ENCODE data around the gene OTOP3.
"Not testable (repeated sequence)": the region's sequence is repeated elsewhere in the genome, so short reads cannot be mapped to it uniquely, and the experiment has no call there.

OTOP3 gene

GRCh38 chr17:74962622-74963394 is 27.1 kb downstream of the OTOP3 start:
- no peak for DNase-seq

GRCh38 chr17:74963656-74964055 is 28.0 kb downstream of the OTOP3 start:
- no peak for DNase-seq

- DNase-seq = no peak
Observed at GRCh38 chr17:74964246-74964761, 28.6 kb downstream of the OTOP3 start.

- DNase-seq = no peak
Observed at GRCh38 chr17:74964988-74965622, 29.4 kb downstream of the OTOP3 start.

- no peak for DNase-seq
Observed at GRCh38 chr17:74968361-74968780, 32.7 kb downstream of the OTOP3 start.

- DNase-seq = not testable (repeated sequence)
Observed at GRCh38 chr17:74969501-74969900, 33.8 kb downstream of the OTOP3 start.

GRCh38 chr17:74970395-74970794 is 34.7 kb downstream of the OTOP3 start:
- no peak for DNase-seq

- no peak for DNase-seq
Observed at GRCh38 chr17:74971069-74971841, 35.6 kb downstream of the OTOP3 start.

- no peak for DNase-seq
Observed at GRCh38 chr17:74971842-74972106, 36.1 kb downstream of the OTOP3 start.

- DNase-seq = no peak
Observed at GRCh38 chr17:74972107-74972972, 36.6 kb downstream of the OTOP3 start, which contains the start of gene HID1. HID1 (minus strand) TSS chr17:74972759; CDS start chr17:74972656, 103 bp downstream.

- no peak for DNase-seq
Observed at GRCh38 chr17:74972973-74973328, 37.3 kb downstream of the OTOP3 start.

GRCh38 chr17:74975943-74976342 is 40.2 kb downstream of the OTOP3 start:
- no peak for DNase-seq

- no peak for DNase-seq
Observed at GRCh38 chr17:74977802-74978201, 42.1 kb downstream of the OTOP3 start.

- DNase-seq = no peak
Observed at GRCh38 chr17:74978240-74978639, 42.5 kb downstream of the OTOP3 start.

- no peak for DNase-seq
Observed at GRCh38 chr17:74979408-74980146, 43.9 kb downstream of the OTOP3 start.

GRCh38 chr17:74981318-74981978 is 45.8 kb downstream of the OTOP3 start:
- no peak for DNase-seq

GRCh38 chr17:74981979-74982662 is 46.4 kb downstream of the OTOP3 start:
- DNase-seq = no peak

GRCh38 chr17:74982663-74983313 is 47.1 kb downstream of the OTOP3 start:
- not testable (repeated sequence) for DNase-seq

- no peak for DNase-seq
Observed at GRCh38 chr17:74986206-74986576, 50.5 kb downstream of the OTOP3 start.

GRCh38 chr17:74987418-74987908 is 51.8 kb downstream of the OTOP3 start, which contains the start of gene CDR2L:
CDR2L (plus strand) TSS chr17:74987632; CDS start chr17:74988044, 412 bp downstream.
- DNase-seq = peak; percentile 74

Data from DMS 273 treated with DMSO at 0.1 percent for 48 hours (cell line).